ENCODE data around the gene F8A1.
A peak's percentile ranks its signal among the peaks of the same experiment; 100 is the strongest.
"Not testable (repeated sequence)": the region's sequence is repeated elsewhere in the genome, so short reads cannot be mapped to it uniquely, and the experiment has no call there.

F8A1 gene

DNA sequence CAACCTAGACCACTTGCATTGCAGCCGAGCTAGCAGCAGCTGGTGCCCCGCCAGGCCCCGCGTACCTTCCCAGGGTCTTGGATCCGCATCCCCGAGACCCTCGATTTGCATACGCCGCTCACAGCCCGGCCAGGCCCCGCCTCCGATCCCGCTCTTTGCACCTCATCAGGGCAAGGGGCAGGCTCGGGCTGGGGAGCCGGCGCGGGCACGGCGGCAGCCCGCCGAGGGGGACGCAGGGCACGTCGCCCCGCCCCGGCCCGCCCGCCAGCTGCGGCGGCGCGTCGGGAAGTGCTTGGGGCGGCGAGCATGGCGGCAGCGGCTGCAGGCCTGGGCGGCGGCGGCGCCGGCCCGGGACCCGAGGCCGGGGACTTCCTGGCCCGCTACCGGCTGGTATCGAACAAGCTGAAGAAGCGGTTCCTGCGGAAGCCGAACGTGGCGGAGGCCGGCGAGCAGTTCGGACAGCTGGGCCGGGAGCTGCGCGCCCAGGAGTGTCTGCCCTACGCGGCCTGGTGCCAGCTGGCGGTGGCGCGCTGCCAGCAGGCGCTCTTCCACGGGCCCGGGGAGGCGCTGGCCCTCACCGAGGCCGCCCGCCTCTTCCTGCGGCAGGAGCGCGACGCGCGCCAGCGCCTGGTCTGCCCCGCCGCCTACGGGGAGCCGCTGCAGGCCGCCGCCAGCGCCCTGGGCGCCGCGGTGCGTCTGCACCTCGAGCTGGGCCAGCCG lies at the start of gene F8A1:
Gene F8A1, plus strand, starts transcription at position 287 of the 720 bp plus-strand sequence. Its CDS starts 20 bp downstream, at position 307.
- DNase-seq (ENCODE audit: low read depth in 2 of 2) = peak in 1 of 2 donors; percentile 21

DNA sequence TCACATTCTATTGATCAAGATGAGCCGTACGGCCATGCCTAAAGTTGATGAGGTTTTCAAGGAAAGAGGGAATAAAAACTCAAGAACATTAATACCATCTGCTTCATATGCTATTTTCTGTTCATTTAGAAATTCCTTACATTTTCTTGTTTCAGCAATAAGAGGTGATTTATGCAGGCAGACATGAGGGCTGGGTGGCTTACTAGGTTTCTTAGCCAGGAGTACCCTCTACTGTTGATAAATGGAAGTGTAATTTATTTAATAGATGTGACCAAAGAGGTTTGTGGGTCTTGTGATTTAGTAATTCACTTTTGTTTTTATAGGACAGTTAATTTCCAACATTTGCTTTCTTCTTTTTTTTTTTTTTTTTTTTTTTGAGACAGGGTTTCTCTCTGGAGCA lies 45.3 kb upstream of the F8A1 start:
- DNase-seq (ENCODE audit: low read depth in 2 of 2) = no peak

DNA sequence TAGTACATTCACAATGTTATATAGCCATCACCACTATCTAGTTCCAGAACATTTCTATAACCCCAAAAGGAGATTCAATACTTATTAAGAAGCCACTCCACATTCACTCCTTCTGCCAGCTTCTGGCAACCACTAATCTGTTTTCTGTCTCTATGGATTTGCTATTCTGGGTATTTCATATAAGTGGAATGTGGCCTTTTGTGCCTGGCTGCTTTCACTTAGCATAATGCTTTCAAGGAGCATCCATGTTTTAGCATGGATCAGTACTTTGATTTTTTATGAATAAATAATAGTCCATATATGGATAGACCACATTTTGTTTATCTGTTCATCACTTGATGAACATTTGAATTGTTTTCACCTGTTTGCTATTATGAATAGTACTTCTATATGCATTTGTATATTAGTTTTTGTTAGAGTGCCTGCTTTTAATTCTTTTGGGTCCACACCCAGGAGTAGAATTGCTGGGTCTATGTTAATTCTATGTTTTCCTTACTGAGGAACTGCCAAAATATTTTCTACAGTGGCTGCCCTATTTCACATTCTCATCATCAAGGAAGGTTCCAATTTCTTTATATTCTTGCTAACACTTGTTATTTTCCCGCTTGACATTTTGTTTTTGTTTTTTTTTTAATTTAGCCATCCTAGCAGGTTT lies 35.1 kb upstream of the F8A1 start:
- DNase-seq (ENCODE audit: low read depth in 2 of 2) = no peak

DNA sequence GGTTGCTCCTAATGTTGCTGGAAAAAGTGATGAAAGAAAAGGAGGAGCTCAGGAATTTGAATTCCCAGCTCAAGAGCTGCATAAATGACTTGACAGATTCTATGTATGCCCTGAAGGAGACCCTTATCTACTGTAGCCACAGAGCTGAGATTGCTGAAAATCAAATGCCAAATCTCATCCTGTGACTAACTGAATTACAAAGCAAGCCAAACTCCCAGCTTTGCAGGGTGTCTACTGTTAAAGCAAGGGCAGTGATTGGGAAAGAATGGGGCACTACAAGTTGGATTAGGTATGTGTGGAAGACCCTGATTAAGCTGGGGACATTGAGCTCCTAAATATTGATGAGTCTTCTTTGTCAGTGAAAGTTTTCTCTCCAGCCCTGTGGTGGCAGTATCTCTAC lies 30.9 kb upstream of the F8A1 start:
- no peak for DNase-seq (ENCODE audit: low read depth in 2 of 2)

GRCh38 chrX:154868522-154868921 lies 17.6 kb upstream of the F8A1 start:
- DNase-seq (ENCODE audit: low read depth in 2 of 2) = not testable (repeated sequence)

DNA sequence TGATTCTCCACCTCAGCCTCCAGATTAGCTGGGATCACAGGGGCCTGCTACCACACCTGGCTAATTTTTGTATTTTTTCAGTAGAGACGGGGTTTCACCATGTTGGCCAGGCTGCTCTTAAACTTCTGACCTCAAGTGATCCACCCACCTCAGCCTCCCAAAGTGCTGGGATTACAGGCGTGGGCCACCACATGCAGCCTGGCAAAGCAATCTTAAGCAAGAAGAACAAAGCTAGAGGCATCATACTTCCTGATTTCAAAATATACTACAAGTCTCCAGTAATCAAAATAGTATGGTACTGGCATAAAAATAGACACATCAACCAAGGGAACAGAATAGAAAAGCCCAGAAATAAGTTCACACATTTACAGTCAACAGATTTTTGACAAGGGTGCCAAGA lies 12.8 kb upstream of the F8A1 start:
- DNase-seq (ENCODE audit: low read depth in 2 of 2) = no peak

GRCh38 chrX:154884069-154884468 lies 2.1 kb upstream of the F8A1 start:
- not testable (repeated sequence) for DNase-seq (ENCODE audit: low read depth in 2 of 2)

GRCh38 chrX:154885057-154885456 lies 1.1 kb upstream of the F8A1 start:
- not testable (repeated sequence) for DNase-seq (ENCODE audit: low read depth in 2 of 2)

DNA sequence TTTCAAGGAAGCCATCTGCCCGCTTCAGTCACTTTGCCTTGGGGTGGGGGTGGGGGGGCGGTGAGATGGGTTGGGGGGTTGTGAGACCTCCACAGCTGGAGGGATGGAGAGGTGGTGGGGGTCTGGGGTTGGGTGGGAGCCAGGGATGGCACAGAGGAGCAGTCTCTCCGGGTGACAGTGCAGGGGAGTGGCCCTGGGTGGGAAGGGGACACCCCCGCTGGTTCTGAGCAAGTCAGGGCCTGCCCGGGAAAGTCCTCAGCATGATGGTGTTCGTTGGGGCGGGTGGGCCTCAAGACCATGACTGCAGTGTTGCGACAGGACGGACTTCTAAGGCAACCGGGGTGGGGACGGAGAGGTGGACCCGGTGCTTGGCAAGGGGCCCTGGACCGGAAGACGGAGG lies 606 bp upstream of the F8A1 start:
- not testable (repeated sequence) for DNase-seq (ENCODE audit: low read depth in 2 of 2)

DNA sequence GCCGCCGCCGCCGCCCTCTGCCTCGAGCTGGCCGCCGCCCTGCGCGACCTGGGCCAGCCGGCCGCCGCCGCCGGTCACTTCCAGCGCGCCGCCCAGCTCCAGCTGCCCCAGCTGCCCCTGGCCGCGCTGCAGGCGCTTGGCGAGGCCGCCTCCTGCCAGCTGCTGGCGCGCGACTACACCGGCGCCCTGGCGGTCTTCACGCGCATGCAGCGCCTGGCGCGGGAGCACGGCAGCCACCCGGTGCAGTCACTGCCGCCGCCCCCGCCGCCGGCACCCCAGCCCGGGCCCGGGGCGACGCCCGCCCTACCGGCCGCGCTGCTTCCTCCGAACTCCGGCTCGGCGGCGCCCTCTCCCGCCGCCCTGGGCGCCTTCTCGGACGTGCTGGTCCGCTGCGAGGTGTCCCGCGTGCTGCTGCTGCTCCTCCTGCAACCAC lies 650 bp downstream of the F8A1 start:
- not testable (repeated sequence) for DNase-seq (ENCODE audit: low read depth in 2 of 2)

DNA sequence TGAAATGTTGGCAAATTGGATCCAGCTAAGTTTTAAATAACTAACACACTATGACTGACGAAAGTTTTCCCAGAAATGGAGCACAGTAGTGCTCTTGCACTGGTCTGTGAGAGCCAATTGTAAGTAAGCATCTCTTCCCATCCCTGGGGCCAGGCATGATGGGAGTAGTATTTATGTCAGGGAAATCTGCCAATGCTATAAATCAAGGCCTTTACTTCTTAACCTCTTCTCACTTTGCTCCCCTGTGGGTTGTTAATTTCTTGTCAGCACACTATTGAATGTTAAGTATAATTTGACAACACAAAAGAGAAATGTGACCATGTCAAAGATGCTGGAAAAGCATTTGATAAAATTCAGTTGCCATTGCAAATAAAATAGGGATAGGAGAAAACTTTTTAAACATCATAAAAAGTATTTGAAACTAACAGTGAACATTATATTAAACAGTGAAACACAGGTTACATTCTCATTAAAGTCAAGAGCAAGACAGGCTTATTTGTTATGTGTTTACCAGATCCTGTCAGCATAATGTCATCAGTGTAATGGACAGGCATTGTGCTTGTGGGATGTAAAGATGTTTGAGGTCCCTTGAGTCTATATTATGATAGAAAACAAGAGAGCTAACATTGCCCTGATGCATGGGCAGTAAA lies 5.0 kb downstream of the F8A1 start:
- DNase-seq (ENCODE audit: low read depth in 2 of 2) = no peak

- no peak for DNase-seq (ENCODE audit: low read depth in 2 of 2)
These were observed 6.1 kb downstream of the F8A1 start for GRCh38 chrX:154892296-154892695.

DNA sequence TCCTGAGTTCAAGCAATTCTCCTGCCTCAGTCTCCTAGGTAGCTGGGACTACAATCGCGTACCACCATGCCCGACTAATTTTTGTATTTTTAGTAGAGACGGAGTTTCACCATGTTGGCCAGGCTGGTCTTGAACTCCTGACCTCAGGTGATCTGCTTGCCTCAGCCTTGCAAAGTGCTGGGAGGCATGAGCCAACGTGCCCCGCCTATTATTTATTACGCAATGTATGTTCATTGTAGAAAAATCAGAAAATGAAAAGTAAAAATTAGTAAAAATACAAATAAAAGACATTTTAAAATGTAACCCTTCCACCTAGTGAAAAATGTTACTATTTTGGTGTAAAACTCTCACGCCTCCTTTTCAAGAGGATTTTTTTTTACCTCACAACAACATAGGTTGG lies 14.2 kb downstream of the F8A1 start:
- no peak for DNase-seq (ENCODE audit: low read depth in 2 of 2)

DNA sequence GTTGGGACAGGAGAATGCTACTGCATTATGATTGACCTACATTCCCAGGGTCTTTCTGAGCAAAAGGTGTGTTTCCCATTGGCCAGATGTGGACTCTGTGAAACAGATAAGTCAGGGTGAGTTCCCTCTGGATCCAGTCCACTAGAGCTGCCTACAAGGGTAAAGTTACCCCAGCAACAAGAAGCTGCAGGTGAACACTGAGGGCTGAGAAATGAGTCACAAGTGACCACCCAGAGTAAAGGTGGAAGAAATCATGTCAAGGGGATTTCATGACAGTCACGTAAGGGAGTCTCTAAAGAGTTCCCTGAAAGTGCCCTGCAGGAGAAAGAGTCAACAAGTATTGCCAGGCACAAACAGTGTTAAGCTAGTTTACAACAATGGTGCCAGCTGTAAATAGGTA lies 16.3 kb downstream of the F8A1 start:
- no peak for DNase-seq (ENCODE audit: low read depth in 2 of 2)

DNA sequence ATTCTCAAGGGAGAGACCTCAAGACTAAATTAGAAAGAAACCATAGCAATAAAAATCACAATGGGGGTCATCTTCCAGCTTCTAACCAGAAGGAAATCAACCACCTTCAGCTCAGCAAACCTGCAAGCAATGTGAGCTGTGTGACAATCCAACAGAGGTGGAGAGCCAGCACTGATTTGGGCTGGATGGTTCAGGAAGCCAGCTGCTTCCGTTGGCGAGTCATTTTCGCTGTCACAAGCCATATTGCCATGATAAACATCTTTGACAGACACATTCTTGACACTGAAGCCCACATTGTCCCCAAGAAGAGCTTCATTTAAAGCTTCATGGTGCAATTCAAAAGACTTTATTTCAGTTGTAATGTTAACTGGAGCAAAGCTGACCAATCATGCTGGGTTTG lies 22.7 kb downstream of the F8A1 start:
- no peak for DNase-seq (ENCODE audit: low read depth in 2 of 2)

- DNase-seq (ENCODE audit: low read depth in 2 of 2) = not testable (repeated sequence)
These were observed 23.9 kb downstream of the F8A1 start for GRCh38 chrX:154910048-154910447.

DNA sequence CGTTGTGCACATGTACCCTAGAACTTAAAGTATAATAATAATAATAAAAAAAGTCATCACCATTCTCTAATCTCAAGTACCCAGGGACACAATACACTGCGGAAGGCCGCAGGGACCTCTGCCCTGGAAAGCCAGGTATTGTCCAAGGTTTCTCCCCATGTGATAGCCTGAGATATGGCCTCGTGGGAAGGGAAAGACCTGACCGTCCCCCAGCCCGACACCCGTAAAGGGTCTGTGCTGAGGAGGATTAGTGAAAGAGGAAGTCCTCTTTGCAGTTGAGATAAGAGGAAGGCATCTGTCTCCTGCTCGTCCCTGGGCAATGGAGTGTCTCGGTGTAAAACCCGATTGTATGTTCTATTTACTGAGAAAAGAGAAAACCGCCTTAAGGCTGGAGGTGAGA lies 24.4 kb downstream of the F8A1 start:
- not testable (repeated sequence) for DNase-seq (ENCODE audit: low read depth in 2 of 2)

- DNase-seq (ENCODE audit: low read depth in 2 of 2) = no peak
These were observed 27.9 kb downstream of the F8A1 start for GRCh38 chrX:154914052-154914451.

- no peak for DNase-seq (ENCODE audit: low read depth in 2 of 2)
These were observed 31.9 kb downstream of the F8A1 start for GRCh38 chrX:154918060-154918483.

DNA sequence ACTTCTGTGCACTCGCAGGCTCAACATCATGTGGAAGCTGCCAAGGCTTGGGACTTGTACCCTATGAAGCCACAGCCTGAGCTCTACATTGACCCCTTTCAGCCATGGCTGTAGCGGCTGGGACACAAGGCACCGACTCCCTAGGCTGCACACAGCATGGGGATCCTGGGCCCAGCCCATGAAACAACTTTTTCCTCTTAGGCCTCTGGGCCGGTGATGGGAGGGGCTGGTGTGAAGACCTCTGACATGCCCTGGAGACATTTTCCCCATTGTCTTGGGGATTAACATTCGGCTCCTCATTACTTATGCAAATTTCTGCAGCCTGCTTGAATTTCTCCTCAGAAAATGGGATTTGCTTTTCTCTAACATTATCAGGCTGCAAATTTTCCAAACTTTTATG lies 38.6 kb downstream of the F8A1 start:
- DNase-seq (ENCODE audit: low read depth in 2 of 2) = not testable (repeated sequence)

All from stimulated activated CD4-positive, alpha-beta T cell treated with anti-CD3 and anti-CD28 coated beads, Interleukin-1b, Interleukin-23, amount 100 ng/mL, for 1 hour (primary cell).